ENCODE measurements around the gene KDM6B. TPM values are rescaled to one million over a fixed set of nuclear protein-coding genes. Genes with fewer than 3 reads are reported as not detected.
A peak's percentile ranks its signal among the peaks of the same experiment; 100 is the strongest.

KDM6B gene
- total and polyA plus RNA-seq, 7 experiments from 2014 or later: 0.95 to 179 (median 119) TPM

DNA sequence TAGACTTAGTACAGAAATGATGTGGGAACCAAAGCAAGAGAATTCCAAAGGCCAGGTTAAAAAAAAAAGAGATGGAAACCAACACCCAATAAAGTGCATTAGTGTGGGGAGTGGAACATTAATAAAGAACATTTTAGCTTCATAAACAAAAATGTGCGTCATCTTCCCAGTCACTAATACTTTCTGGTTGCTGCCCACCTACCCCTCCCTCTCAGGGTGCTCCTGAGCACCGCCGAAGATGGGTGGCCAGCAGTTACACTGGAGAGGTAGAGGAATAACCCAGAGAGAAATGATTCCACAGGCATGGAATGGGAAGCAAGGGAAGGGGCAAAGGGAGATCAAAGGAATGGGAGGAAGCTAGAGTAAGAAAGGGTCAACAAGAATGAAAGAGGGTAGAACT lies 48.6 kb downstream of the KDM6B start:
- Mint-ChIP-seq H3K36me3 (peaks cover 0 to 6% (median 0%) of the 10 kb centered on the region in 5 donors), H3K27ac (no peak overlapping the region), H3K4me3 (no peak overlapping the region), H3K9me3 (peaks cover 0 to 6% (median 0%) of the 10 kb centered on the region in 11 donors), H3K27me3 (no peaks in the 10 kb centered on the region), H3K4me1 (peaks cover 0 to 7% (median under 1%) of the 10 kb centered on the region in 7 donors)
- intact Hi-C loops (cut with micrococcal nuclease): loop anchor here in 1 of 2 donors (1.0 to 10.0 kb wide), 2 partner anchors 11 to 342 kb away; no protein-coding TSS in a partner anchor
- no peaks in the 10 kb centered on the region for H3K9me3 ChIP-seq (ENCODE audit: control insufficient read depth in 2 of 3, low read length in 3 of 3)
- no peak for ATAC-seq
- H3K27me3 ChIP-seq (ENCODE audit: control insufficient read depth in 2 of 2, insufficient read depth in 2 of 2, low read length in 2 of 2): no peaks in the 10 kb centered on the region
- DNase-seq: no peak
- POLR2A ChIA-PET: interaction anchor here (0.5 to 2.6 kb wide), 14 partner anchors 11 to 255 kb away, joined by 3 to 11 read pairs (median 4); partner anchors contain the start of genes CNTROB, RNF227, SAT2 and TRAPPC1
- CTCF ChIA-PET: interaction anchor here (0.6 to 1.8 kb wide), 6 partner anchors 12 to 299 kb away, joined by 3 to 12 read pairs (median 6); partner anchors contain the start of gene MPDU1
- H3K27ac ChIP-seq (ENCODE audit: low read depth, low read length): peak overlapping the region; percentile 60
- peaks cover 0 to 8% (median 4%) of the 10 kb centered on the region in 3 experiments for H3K36me3 ChIP-seq (ENCODE audit: control insufficient read depth in 2 of 3, insufficient read depth in 3 of 3, low read length in 3 of 3)
- peaks cover 14 to 35% of the 10 kb centered on the region in 2 donors for H3K4me1 ChIP-seq (ENCODE audit: control insufficient read depth in 2 of 2, insufficient read depth in 2 of 2, low read length in 2 of 2)
- no peak overlapping the region for H3K4me3 ChIP-seq (ENCODE audit: low read length)

Other genes starting within 250 kb of the KDM6B start
- 1 to 10 TPM in 2 of 5 experiments, under 1 TPM in 3; 0.44 to 1.6 (median 0.56) TPM for gene SOX15, start 244.1 kb upstream of the KDM6B start, total RNA-seq
- gene SOX15, start 244.1 kb upstream of the KDM6B start, polyA plus RNA-seq: not detected
- 10 to 100 TPM; 24.6 to 46.9 (median 34.0) TPM for gene FXR2, start 219.3 kb upstream of the KDM6B start, total RNA-seq
- 10 to 100 TPM in 1 of 2 donors, 1 to 10 TPM in 1; 5.5 to 21.6 TPM for gene FXR2, start 219.3 kb upstream of the KDM6B start, polyA plus RNA-seq
- 10 to 100 TPM; 26.5 to 95.0 (median 77.2) TPM for gene SAT2, start 206.4 kb upstream of the KDM6B start, total RNA-seq
- gene SAT2, start 206.4 kb upstream of the KDM6B start, polyA plus RNA-seq: 10 to 100 TPM; 42.0 to 47.2 TPM
- not detected for gene SHBG, start 204.1 kb upstream of the KDM6B start, total RNA-seq
- not detected for gene SHBG, start 204.1 kb upstream of the KDM6B start, polyA plus RNA-seq
- 1 to 10 TPM in 1 of 5 experiments, under 1 TPM in 4; 0.12 to 1.1 (median 0.29) TPM for gene ATP1B2, start 183.3 kb upstream of the KDM6B start, total RNA-seq
- not detected for gene ATP1B2, start 183.3 kb upstream of the KDM6B start, polyA plus RNA-seq
- 100 to 1,000 TPM in 3 of 5 experiments, 10 to 100 TPM in 2; 57.9 to 226 (median 104) TPM for gene TP53, start 146.7 kb upstream of the KDM6B start, total RNA-seq
- 10 to 100 TPM; 30.9 to 32.5 TPM for gene TP53, start 146.7 kb upstream of the KDM6B start, polyA plus RNA-seq
- gene WRAP53, start 145.7 kb upstream of the KDM6B start, total RNA-seq: 10 to 100 TPM in 2 of 5 experiments, 1 to 10 TPM in 3; 6.7 to 21.1 (median 9.6) TPM
- gene WRAP53, start 145.7 kb upstream of the KDM6B start, polyA plus RNA-seq: 10 to 100 TPM in 1 of 2 donors, 1 to 10 TPM in 1; 9.6 to 18.9 TPM
- not detected for gene EFNB3, start 129.0 kb upstream of the KDM6B start, total RNA-seq
- not detected for gene EFNB3, start 129.0 kb upstream of the KDM6B start, polyA plus RNA-seq
- under 1 TPM in 1 of 5 experiments, not detected in 4; 0.03 TPM for gene DNAH2, start 116.5 kb upstream of the KDM6B start, total RNA-seq
- gene DNAH2, start 116.5 kb upstream of the KDM6B start, polyA plus RNA-seq: not detected
- 10 to 100 TPM in 4 of 5 experiments, under 1 TPM in 1; 0.70 to 32.7 (median 11.6) TPM for gene TMEM88, start 20.8 kb downstream of the KDM6B start, total RNA-seq
- not detected for gene TMEM88, start 20.8 kb downstream of the KDM6B start, polyA plus RNA-seq
- 10 to 100 TPM; 22.1 to 63.8 (median 24.9) TPM for gene NAA38, start 23.3 kb downstream of the KDM6B start, total RNA-seq
- gene NAA38, start 23.3 kb downstream of the KDM6B start, polyA plus RNA-seq: 100 to 1,000 TPM; 113 to 132 TPM
- gene CYB5D1, start 23.8 kb downstream of the KDM6B start, total RNA-seq: 10 to 100 TPM in 2 of 5 experiments, 1 to 10 TPM in 3; 8.4 to 14.2 (median 9.5) TPM
- 1 to 10 TPM; 7.5 to 7.9 TPM for gene CYB5D1, start 23.8 kb downstream of the KDM6B start, polyA plus RNA-seq
- gene CHD3, start 54.6 kb downstream of the KDM6B start, total RNA-seq: 100 to 1,000 TPM; 189 to 417 (median 359) TPM
- gene CHD3, start 54.6 kb downstream of the KDM6B start, polyA plus RNA-seq: 10 to 100 TPM; 12.7 to 39.3 TPM
- 1 to 10 TPM; 2.6 to 8.2 (median 5.5) TPM for gene RNF227, start 82.1 kb downstream of the KDM6B start, total RNA-seq
- gene RNF227, start 82.1 kb downstream of the KDM6B start, polyA plus RNA-seq: 1 to 10 TPM; 3.2 to 4.9 TPM
- 10 to 100 TPM in 4 of 5 experiments, 1 to 10 TPM in 1; 9.4 to 18.0 (median 17.5) TPM for gene KCNAB3, start 95.6 kb downstream of the KDM6B start, total RNA-seq
- under 1 TPM; 0.10 to 0.25 TPM for gene KCNAB3, start 95.6 kb downstream of the KDM6B start, polyA plus RNA-seq
- gene TRAPPC1, start 97.7 kb downstream of the KDM6B start, total RNA-seq: 100 to 1,000 TPM in 3 of 5 experiments, 10 to 100 TPM in 2; 71.4 to 216 (median 103) TPM
- gene TRAPPC1, start 97.7 kb downstream of the KDM6B start, polyA plus RNA-seq: 100 to 1,000 TPM; 227 to 235 TPM
- gene CNTROB, start 98.0 kb downstream of the KDM6B start, total RNA-seq: 10 to 100 TPM; 29.0 to 50.5 (median 33.6) TPM
- 10 to 100 TPM; 10.4 to 16.7 TPM for gene CNTROB, start 98.0 kb downstream of the KDM6B start, polyA plus RNA-seq
- gene GUCY2D, start 168.4 kb downstream of the KDM6B start, total RNA-seq: under 1 TPM in 3 of 5 experiments, not detected in 2; 0.07 to 0.32 (median 0.20) TPM
- gene GUCY2D, start 168.4 kb downstream of the KDM6B start, polyA plus RNA-seq: under 1 TPM in 1 of 2 donors, not detected in 1; 0.98 TPM
- gene ALOX15B, start 204.8 kb downstream of the KDM6B start, total RNA-seq: under 1 TPM in 1 of 5 experiments, not detected in 4; 0.61 TPM
- gene ALOX15B, start 204.8 kb downstream of the KDM6B start, polyA plus RNA-seq: not detected